Sigmoid colon (tissue), 3 donors: ENCODE data around the gene SMIM38.

Source experiments
- CTCF ChIP-seq, 4 experiments: fragments of 450-650 bp in 3 of 4; fragments of 200-600 bp in 1 of 4; IDR thresholded peaks; one replicate each; pipeline ENCODE4 v1.5.1; 2016 to 2019; ENCODE audit warnings: antibody characterized with exemption in 4 of 4, mild to moderate bottlenecking in 3 of 4, moderate library complexity in 2 of 4
- POLR2A ChIP-seq, 2 donors: fragments of 450-650 bp; IDR thresholded peaks; one replicate each; pipeline ENCODE4 v1.6.1; 2016; ENCODE audit warnings: antibody characterized with exemption in 2 of 2, mild to moderate bottlenecking in 2 of 2, moderate library complexity in 2 of 2

- TF ChIP-seq CTCF (IDR thresholded peaks at IDR 0.05) (no peak), POLR2A (IDR thresholded peaks at IDR 0.05) (no peak)
These were observed 41.0 kb downstream of the SMIM38 start for GRCh38 chr11:69196783-69197169.
